ENCODE measurements around the gene TMEM116.

TMEM116 gene

DNA sequence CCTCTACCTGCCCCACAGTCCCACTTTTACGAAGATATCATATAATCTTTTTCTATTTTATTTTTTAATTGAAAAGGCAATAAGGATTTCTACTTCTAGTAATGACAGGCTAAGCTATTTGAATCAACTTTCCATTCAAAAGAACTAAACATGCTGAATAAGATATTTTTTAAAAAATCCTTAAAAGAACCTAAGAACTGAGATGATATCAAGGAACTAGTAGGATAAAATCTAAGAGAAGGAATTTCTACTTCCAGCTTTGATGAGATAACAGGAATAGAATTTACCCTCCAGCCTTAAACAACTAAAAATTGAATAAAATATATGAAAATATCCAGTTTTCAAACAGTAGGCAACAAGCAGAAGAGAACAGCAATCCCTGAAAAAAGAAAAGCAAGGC lies 69.0 kb downstream of the TMEM116 start:
- TF ChIP-seq, protein P1, sequence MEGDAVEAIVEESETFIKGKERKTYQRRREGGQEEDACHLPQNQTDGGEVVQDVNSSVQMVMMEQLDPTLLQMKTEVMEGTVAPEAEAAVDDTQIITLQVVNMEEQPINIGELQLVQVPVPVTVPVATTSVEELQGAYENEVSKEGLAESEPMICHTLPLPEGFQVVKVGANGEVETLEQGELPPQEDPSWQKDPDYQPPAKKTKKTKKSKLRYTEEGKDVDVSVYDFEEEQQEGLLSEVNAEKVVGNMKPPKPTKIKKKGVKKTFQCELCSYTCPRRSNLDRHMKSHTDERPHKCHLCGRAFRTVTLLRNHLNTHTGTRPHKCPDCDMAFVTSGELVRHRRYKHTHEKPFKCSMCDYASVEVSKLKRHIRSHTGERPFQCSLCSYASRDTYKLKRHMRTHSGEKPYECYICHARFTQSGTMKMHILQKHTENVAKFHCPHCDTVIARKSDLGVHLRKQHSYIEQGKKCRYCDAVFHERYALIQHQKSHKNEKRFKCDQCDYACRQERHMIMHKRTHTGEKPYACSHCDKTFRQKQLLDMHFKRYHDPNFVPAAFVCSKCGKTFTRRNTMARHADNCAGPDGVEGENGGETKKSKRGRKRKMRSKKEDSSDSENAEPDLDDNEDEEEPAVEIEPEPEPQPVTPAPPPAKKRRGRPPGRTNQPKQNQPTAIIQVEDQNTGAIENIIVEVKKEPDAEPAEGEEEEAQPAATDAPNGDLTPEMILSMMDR (IDR thresholded peaks at IDR 0.05; ENCODE audit: borderline replicate concordance, insufficient read depth, low read depth, low read length), result no peak
- H3K4me3 ChIP-seq (ENCODE audit: low read depth, low read length), result no peak overlapping the region

- TF ChIP-seq, protein P1 (IDR thresholded peaks at IDR 0.05; ENCODE audit: borderline replicate concordance, insufficient read depth, low read depth, low read length), result no peak
- no peak overlapping the region for H3K4me3 ChIP-seq (ENCODE audit: low read depth, low read length)
Observed at GRCh38 chr12:111942557-111942956, 70.4 kb downstream of the TMEM116 start.

DNA sequence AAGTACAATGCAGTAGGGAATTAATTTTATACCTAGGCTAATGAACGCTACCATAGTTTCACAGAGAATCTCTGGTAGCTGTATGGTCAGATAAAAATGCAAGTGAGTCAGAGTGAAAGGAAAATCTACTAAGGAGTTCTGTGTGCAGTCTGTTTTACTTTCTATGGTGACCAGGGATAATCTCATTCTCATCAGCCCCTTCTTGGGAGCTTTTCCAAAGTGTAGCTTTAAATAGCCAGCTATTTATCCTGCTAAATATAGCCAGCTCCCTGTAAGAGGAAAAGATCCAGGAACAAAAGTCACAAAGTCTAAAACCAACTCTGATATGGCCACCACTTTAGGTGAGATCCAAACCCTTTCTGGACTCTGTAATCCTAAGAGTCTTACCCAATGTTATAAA lies 75.5 kb downstream of the TMEM116 start:
- TF ChIP-seq, protein P1 (IDR thresholded peaks at IDR 0.05; ENCODE audit: borderline replicate concordance, insufficient read depth, low read depth, low read length), result no peak
- no peak overlapping the region for H3K4me3 ChIP-seq (ENCODE audit: low read depth, low read length)

- no peak overlapping the region for H3K4me3 ChIP-seq (ENCODE audit: low read depth, low read length)
- TF ChIP-seq, protein P1 (IDR thresholded peaks at IDR 0.05; ENCODE audit: borderline replicate concordance, insufficient read depth, low read depth, low read length), result no peak
Observed at GRCh38 chr12:111936869-111937268, 76.1 kb downstream of the TMEM116 start.

DNA sequence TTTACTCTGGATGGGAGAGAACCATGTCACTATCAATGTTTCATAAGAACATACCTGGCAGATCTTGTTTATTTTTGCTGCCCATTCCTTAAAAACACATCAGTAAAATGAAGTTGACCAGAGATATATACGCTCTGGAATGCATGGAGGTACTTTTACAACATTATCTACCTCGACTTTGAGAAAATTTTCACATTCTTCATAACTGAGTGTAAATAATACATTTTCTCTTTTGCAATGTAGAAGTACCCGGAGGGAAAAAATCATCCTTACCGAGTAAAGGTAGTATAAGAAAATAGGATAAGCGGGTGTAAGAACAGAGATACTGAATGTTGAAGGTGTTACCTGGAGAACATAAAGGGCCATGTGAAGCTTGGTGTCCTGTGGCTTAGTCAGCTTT lies 80.7 kb downstream of the TMEM116 start:
- H3K4me3 ChIP-seq (ENCODE audit: low read depth, low read length), result no peak overlapping the region
- TF ChIP-seq, protein P1 (IDR thresholded peaks at IDR 0.05; ENCODE audit: borderline replicate concordance, insufficient read depth, low read depth, low read length), result no peak

DNA sequence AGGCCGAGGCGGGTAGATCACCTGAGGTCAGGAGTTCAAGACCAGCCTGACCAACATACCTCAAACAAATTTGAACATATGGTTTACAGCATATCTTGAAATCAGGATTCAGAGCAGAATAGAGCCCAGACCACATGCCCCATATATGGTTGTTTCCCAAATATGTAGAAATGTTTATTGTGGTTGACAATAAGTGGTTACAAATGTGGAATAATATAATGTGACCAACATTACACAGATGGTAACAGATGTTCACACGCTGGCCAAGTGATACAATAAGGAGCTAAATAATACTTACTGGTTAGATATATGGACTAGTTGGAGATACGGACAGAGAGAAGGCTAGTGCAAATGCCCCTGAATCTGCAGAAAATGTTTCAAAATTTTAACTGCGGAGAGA lies 85.6 kb downstream of the TMEM116 start:
- H3K4me3 ChIP-seq (ENCODE audit: low read depth, low read length), result no peak overlapping the region
- TF ChIP-seq, protein P1 (IDR thresholded peaks at IDR 0.05; ENCODE audit: borderline replicate concordance, insufficient read depth, low read depth, low read length), result no peak

DNA sequence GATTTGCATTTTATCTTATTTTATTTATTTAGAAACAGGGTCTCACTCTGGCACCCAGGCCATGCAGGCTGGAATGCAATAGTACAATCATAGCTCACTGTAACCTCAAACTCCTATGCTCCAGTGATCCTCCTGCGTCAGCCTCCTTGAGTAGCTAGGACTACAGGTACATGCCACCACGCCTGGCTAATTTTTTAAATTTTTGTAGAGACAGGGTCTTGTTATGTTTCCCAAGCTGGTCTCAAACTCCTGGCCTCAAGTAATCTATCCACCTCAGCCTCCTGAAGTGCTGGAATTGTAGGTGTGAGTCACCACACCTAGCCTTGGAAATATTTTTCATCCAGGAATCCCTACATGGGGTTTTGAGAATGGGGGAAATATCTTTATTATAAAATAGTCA lies 86.3 kb downstream of the TMEM116 start:
- H3K4me3 ChIP-seq (ENCODE audit: low read depth, low read length), result no peak overlapping the region
- TF ChIP-seq, protein P1 (IDR thresholded peaks at IDR 0.05; ENCODE audit: borderline replicate concordance, insufficient read depth, low read depth, low read length), result no peak
